ENCODE data around the gene WWC2.

The WWC2 gene

GRCh38 chr4:183354219-183354618 is 255.2 kb downstream of the WWC2 start:
- no peak for DNase-seq (ENCODE audit: low read depth, low spot score)

GRCh38 chr4:183355405-183355804 is 256.3 kb downstream of the WWC2 start:
- no peak for DNase-seq (ENCODE audit: low read depth, low spot score)

GRCh38 chr4:183356173-183356830 is 257.2 kb downstream of the WWC2 start:
- DNase-seq (ENCODE audit: low read depth, low spot score), result peak; percentile 72

- DNase-seq (ENCODE audit: low read depth, low spot score), result no peak
These were observed 258.0 kb downstream of the WWC2 start for GRCh38 chr4:183356931-183357675.

GRCh38 chr4:183358215-183358755 is 259.2 kb downstream of the WWC2 start:
- no peak for DNase-seq (ENCODE audit: low read depth, low spot score)

GRCh38 chr4:183360161-183360919 is 261.3 kb downstream of the WWC2 start:
- DNase-seq (ENCODE audit: low read depth, low spot score), result peak; percentile 27

- DNase-seq (ENCODE audit: low read depth, low spot score), result no peak
These were observed 263.0 kb downstream of the WWC2 start for GRCh38 chr4:183362036-183362435.

- DNase-seq (ENCODE audit: low read depth, low spot score), result peak; percentile 24
These were observed 264.0 kb downstream of the WWC2 start for GRCh38 chr4:183362916-183363542.

- no peak for DNase-seq (ENCODE audit: low read depth, low spot score)
These were observed 265.0 kb downstream of the WWC2 start for GRCh38 chr4:183364025-183364424.

- DNase-seq (ENCODE audit: low read depth, low spot score), result no peak
These were observed 267.3 kb downstream of the WWC2 start for GRCh38 chr4:183366206-183366835.

GRCh38 chr4:183369073-183369472 is 270.0 kb downstream of the WWC2 start:
- DNase-seq (ENCODE audit: low read depth, low spot score), result no peak
